ENCODE results near the gene LEKR1.

DNA sequence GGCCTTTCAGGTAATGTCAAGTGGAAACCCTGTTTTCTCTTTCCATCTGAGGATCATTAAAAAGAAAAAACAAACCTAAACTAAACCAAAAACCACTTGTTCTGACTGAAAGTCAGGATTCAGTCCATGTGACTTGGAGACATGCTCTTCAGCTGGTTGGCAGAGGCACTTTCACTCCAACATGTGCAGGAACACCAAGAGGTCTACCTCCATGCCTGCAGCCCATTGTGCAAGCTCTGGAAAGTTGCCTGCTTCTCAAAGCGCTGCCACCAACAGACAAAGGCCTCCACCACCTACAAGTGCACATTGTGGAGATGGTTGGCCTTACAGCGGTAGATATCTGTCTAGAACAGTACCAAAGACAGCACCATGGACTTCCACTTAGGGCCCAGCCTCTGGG, 161.8 kb downstream of the LEKR1 start:
- TF ChIP-seq RAD21 (conservative IDR thresholded peaks at IDR 0.05) = no peak
- TF ChIP-seq, protein P1, sequence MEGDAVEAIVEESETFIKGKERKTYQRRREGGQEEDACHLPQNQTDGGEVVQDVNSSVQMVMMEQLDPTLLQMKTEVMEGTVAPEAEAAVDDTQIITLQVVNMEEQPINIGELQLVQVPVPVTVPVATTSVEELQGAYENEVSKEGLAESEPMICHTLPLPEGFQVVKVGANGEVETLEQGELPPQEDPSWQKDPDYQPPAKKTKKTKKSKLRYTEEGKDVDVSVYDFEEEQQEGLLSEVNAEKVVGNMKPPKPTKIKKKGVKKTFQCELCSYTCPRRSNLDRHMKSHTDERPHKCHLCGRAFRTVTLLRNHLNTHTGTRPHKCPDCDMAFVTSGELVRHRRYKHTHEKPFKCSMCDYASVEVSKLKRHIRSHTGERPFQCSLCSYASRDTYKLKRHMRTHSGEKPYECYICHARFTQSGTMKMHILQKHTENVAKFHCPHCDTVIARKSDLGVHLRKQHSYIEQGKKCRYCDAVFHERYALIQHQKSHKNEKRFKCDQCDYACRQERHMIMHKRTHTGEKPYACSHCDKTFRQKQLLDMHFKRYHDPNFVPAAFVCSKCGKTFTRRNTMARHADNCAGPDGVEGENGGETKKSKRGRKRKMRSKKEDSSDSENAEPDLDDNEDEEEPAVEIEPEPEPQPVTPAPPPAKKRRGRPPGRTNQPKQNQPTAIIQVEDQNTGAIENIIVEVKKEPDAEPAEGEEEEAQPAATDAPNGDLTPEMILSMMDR (IDR thresholded peaks at IDR 0.05; ENCODE audit: poor library complexity, severe bottlenecking) = no peak
- TF ChIP-seq MXI1 (conservative IDR thresholded peaks at IDR 0.05; ENCODE audit: poor library complexity, severe bottlenecking) = no peak
- no peak for TF ChIP-seq EP300 (conservative IDR thresholded peaks at IDR 0.05; ENCODE audit: poor library complexity, severe bottlenecking)
- TF ChIP-seq TAF1 (IDR thresholded peaks at IDR 0.05; ENCODE audit: low read depth) = no peak
- TF ChIP-seq, protein P2, sequence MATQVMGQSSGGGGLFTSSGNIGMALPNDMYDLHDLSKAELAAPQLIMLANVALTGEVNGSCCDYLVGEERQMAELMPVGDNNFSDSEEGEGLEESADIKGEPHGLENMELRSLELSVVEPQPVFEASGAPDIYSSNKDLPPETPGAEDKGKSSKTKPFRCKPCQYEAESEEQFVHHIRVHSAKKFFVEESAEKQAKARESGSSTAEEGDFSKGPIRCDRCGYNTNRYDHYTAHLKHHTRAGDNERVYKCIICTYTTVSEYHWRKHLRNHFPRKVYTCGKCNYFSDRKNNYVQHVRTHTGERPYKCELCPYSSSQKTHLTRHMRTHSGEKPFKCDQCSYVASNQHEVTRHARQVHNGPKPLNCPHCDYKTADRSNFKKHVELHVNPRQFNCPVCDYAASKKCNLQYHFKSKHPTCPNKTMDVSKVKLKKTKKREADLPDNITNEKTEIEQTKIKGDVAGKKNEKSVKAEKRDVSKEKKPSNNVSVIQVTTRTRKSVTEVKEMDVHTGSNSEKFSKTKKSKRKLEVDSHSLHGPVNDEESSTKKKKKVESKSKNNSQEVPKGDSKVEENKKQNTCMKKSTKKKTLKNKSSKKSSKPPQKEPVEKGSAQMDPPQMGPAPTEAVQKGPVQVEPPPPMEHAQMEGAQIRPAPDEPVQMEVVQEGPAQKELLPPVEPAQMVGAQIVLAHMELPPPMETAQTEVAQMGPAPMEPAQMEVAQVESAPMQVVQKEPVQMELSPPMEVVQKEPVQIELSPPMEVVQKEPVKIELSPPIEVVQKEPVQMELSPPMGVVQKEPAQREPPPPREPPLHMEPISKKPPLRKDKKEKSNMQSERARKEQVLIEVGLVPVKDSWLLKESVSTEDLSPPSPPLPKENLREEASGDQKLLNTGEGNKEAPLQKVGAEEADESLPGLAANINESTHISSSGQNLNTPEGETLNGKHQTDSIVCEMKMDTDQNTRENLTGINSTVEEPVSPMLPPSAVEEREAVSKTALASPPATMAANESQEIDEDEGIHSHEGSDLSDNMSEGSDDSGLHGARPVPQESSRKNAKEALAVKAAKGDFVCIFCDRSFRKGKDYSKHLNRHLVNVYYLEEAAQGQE (IDR thresholded peaks at IDR 0.05; ENCODE audit: borderline replicate concordance) = no peak
- no peak for TF ChIP-seq POLR2AphosphoS5 (IDR thresholded peaks at IDR 0.05)
- TF ChIP-seq EZH2 (IDR thresholded peaks at IDR 0.05; ENCODE audit: borderline replicate concordance, insufficient read depth, low read length, poor library complexity, severe bottlenecking) = no peak

Data from neural cell (in vitro differentiated cells).